PC-3 (cell line): ENCODE results near the gene CCN2. TPM values are rescaled to one million over a fixed set of nuclear protein-coding genes. Genes with fewer than 3 reads are reported as not detected.

ENCODE experiments used
- ATAC-seq: fragments of 200-7000 bp; cut with Tn5 transposase; 2 replicates; pipeline ENCODE4 v1.9.1; 2020; ENCODE audit warnings: mild to moderate bottlenecking, moderate library complexity
- BruUV-seq: library from RNA; stranded (reverse); fragments of 400-500 nt; replicated peaks from 2 replicates; lab custom pipeline; 2021; lab: Mats Ljungman, UMichigan
- CTCF ChIA-PET: fragments of 300-600 bp; sonication (Branson Sonifier 250); formaldehyde crosslinking; loops from one replicate; lab custom pipeline; 2022; ENCODE audit warnings: antibody characterized with exemption; lab: Charles Lee
- POLR2A ChIA-PET: fragments of 300-600 bp; sonication (Branson Sonifier 250); formaldehyde crosslinking; loops from one replicate; lab custom pipeline; 2022; ENCODE audit warnings: antibody characterized with exemption; ENCODE audit not compliant: unreplicated experiment; lab: Charles Lee
- DNase-seq: peaks from one replicate; pipeline ENCODE4 v3.0.0-alpha.2; 2015
- H2AFZ ChIP-seq: fragments of 300-600 bp; sonication (generic); 2 replicates; pipeline ENCODE4 v1.6.0; 2016; ENCODE audit warnings: antibody characterized with exemption, low read length
- H3F3A ChIP-seq: fragments of 300-600 bp; sonication (generic); one replicate; pipeline ENCODE4 v1.6.0; 2017; ENCODE audit warnings: antibody characterized with exemption, low read length, control low read depth, mild to moderate bottlenecking; ENCODE audit not compliant: unreplicated experiment
- H3K27ac ChIP-seq: fragments of 300-600 bp; sonication (generic); 2 replicates; pipeline ENCODE4 v1.5.1; 2016; ENCODE audit warnings: mild to moderate bottlenecking, low read length
- H3K27me3 ChIP-seq: fragments of 300-600 bp; sonication (generic); 2 replicates; pipeline ENCODE4 v1.6.1; 2016; ENCODE audit warnings: low read length, mixed read lengths
- H3K36me3 ChIP-seq: fragments of 300-600 bp; sonication (generic); 2 replicates; pipeline ENCODE4 v1.6.1; 2016; ENCODE audit warnings: low read depth, mixed run types, low read length, mixed read lengths
- H3K4me1 ChIP-seq: fragments of 300-600 bp; sonication (generic); 2 replicates; pipeline ENCODE4 v1.5.1; 2016; ENCODE audit warnings: low read length; ENCODE audit not compliant: insufficient read depth
- H3K4me2 ChIP-seq: fragments of 300-600 bp; sonication (generic); 2 replicates; pipeline ENCODE4 v1.6.0; 2016; ENCODE audit warnings: low read length
- H3K4me3 ChIP-seq: fragments of 300-600 bp; sonication (generic); 2 replicates; pipeline ENCODE4 v1.5.1; 2016; ENCODE audit warnings: mild to moderate bottlenecking, low read length, mixed read lengths
- H3K79me2 ChIP-seq: fragments of 300-600 bp; sonication (generic); 2 replicates; pipeline ENCODE4 v1.6.1; 2017; ENCODE audit warnings: low read length, mixed read lengths
- H3K9ac ChIP-seq: fragments of 300-600 bp; sonication (generic); 2 replicates; pipeline ENCODE4 v1.6.0; 2016; ENCODE audit warnings: mild to moderate bottlenecking, low read length
- H3K9me2 ChIP-seq: fragments of 300-600 bp; sonication (generic); replicated peaks from 2 replicates; pipeline ENCODE4 v1.6.1; 2016; ENCODE audit warnings: mixed run types, low read length, mixed read lengths
- H3K9me3 ChIP-seq: fragments of 300-600 bp; sonication (generic); 2 replicates; pipeline ENCODE4 v1.6.1; 2016; ENCODE audit warnings: low read length, mixed read lengths
- H4K20me1 ChIP-seq: fragments of 300-600 bp; sonication (generic); 2 replicates; pipeline ENCODE4 v1.6.1; 2016; ENCODE audit warnings: low read length, mixed read lengths
- CTCF ChIP-seq: fragments of 300-600 bp; sonication (generic); conservative IDR thresholded peaks from 2 replicates; pipeline ENCODE4 v1.5.1; 2017; ENCODE audit warnings: antibody characterized with exemption, low read depth, mild to moderate bottlenecking, low read length
- EZH2 ChIP-seq: fragments of 300-600 bp; sonication (generic); IDR thresholded peaks from one replicate; pipeline ENCODE4 v1.6.1; 2017; ENCODE audit warnings: antibody characterized with exemption, mild to moderate bottlenecking, low read length; ENCODE audit not compliant: unreplicated experiment
- EZH2phosphoT487 ChIP-seq: fragments of 300-600 bp; sonication (generic); IDR thresholded peaks from 2 replicates; pipeline ENCODE4 v1.6.1; 2018; ENCODE audit warnings: mild to moderate bottlenecking, antibody characterized with exemption, low read length, borderline replicate concordance
- intact Hi-C: fragments of 100-400 bp; cut with micrococcal nuclease; formaldehyde crosslinking; loops from 2 replicates; pipeline ENCODE4 v1.9.0; 2023
- total RNA-seq: library from RNA; depleted of rRNA; stranded (reverse); fragments of >200 nt; gene quantifications from 2 replicates; pipeline ENCODE4 v1.2.3, GENCODE V29; 2014

The CCN2 gene
- total RNA-seq, 1 experiment from 2014 or later, result 33.2 TPM

GRCh38 chr6:131976545-131977061, 25.4 kb upstream of the CCN2 start:
- no peaks in the 10 kb centered on the region for H3K79me2 ChIP-seq
- intact Hi-C loops, result no loop called here
- no peak overlapping the region for H3K4me3 ChIP-seq
- no peaks in the 10 kb centered on the region for H3F3A ChIP-seq
- ChIA-PET CTCF (no interaction called here), POLR2A (interaction anchor here (1.0 kb wide), 1 partner anchor 25 kb away, joined by 4 read pairs; the partner anchor contains the start of gene CCN2)
- no peak overlapping the region for H3K27ac ChIP-seq
- H3K9me2 ChIP-seq, result no peaks in the 10 kb centered on the region
- no peaks in the 10 kb centered on the region for H3K36me3 ChIP-seq
- peaks cover 12% of the 10 kb centered on the region; the same call in 1 of the 2 replicates for H3K4me1 ChIP-seq
- no peak for TF ChIP-seq CTCF
- TF ChIP-seq EZH2phosphoT487, result no peak
- no peak for TF ChIP-seq EZH2
- DNase-seq (peak; percentile 14), ATAC-seq (no peak)
- H4K20me1 ChIP-seq, result no peaks in the 10 kb centered on the region
- H2AFZ ChIP-seq, result no peak overlapping the region
- H3K9ac ChIP-seq, result no peak overlapping the region
- no peaks in the 10 kb centered on the region for H3K9me3 ChIP-seq
- no TSS peak for BruUV-seq
- no peak overlapping the region for H3K4me2 ChIP-seq
- H3K27me3 ChIP-seq, result no peaks in the 10 kb centered on the region

GRCh38 chr6:131972741-131973140, 21.6 kb upstream of the CCN2 start:
- Histone ChIP-seq H3K9me3 (no peaks in the 10 kb centered on the region), H4K20me1 (no peaks in the 10 kb centered on the region), H3K9me2 (no peaks in the 10 kb centered on the region), H3K27me3 (no peaks in the 10 kb centered on the region), H3K9ac (no peak overlapping the region), H3K4me2 (no peak overlapping the region), H3K27ac (no peak overlapping the region), H3K4me3 (no peak overlapping the region), H3K79me2 (no peaks in the 10 kb centered on the region), H3K36me3 (no peaks in the 10 kb centered on the region), H3F3A (no peaks in the 10 kb centered on the region), H3K4me1 (no peaks in the 10 kb centered on the region), H2AFZ (no peak overlapping the region)
- no TSS peak for BruUV-seq
- CTCF ChIA-PET, result no interaction called here
- DNase-seq (no peak), ATAC-seq (no peak)
- TF ChIP-seq CTCF, result no peak
- no peak for TF ChIP-seq EZH2phosphoT487
- TF ChIP-seq EZH2, result no peak
- POLR2A ChIA-PET, result no interaction called here
- intact Hi-C loops, result no loop called here

- BruUV-seq, result no TSS peak
- no peak for DNase-seq
- Histone ChIP-seq H3K79me2 (no peaks in the 10 kb centered on the region), H3K9me3 (no peaks in the 10 kb centered on the region), H3K4me3 (no peak overlapping the region), H3K36me3 (no peaks in the 10 kb centered on the region), H3K9ac (no peak overlapping the region), H3K4me1 (no peaks in the 10 kb centered on the region), H3F3A (no peaks in the 10 kb centered on the region), H2AFZ (no peak overlapping the region), H3K9me2 (no peaks in the 10 kb centered on the region), H3K4me2 (no peak overlapping the region), H3K27me3 (no peaks in the 10 kb centered on the region), H4K20me1 (no peaks in the 10 kb centered on the region), H3K27ac (no peak overlapping the region)
- no peak for TF ChIP-seq EZH2
- ChIA-PET POLR2A (no interaction called here), CTCF (no interaction called here)
- no peak for ATAC-seq
- intact Hi-C loops, result no loop called here
These were observed 19.1 kb upstream of the CCN2 start for GRCh38 chr6:131970076-131970859.
